Measurements from ENCODE around the gene ALPL.
A peak's percentile ranks its signal among the peaks of the same experiment; 100 is the strongest.

ALPL gene

GRCh38 chr1:21532496-21532895 is 23.3 kb downstream of the ALPL start:
- no peak for DNase-seq

GRCh38 chr1:21532992-21533534 is 23.8 kb downstream of the ALPL start:
- no peak for DNase-seq

- DNase-seq, result no peak
These were observed 24.9 kb downstream of the ALPL start for GRCh38 chr1:21534146-21534545.

GRCh38 chr1:21534674-21535378 is 25.6 kb downstream of the ALPL start:
- peak; percentile 64 for DNase-seq

GRCh38 chr1:21536218-21536617 is 27.0 kb downstream of the ALPL start:
- DNase-seq, result no peak

DNA sequence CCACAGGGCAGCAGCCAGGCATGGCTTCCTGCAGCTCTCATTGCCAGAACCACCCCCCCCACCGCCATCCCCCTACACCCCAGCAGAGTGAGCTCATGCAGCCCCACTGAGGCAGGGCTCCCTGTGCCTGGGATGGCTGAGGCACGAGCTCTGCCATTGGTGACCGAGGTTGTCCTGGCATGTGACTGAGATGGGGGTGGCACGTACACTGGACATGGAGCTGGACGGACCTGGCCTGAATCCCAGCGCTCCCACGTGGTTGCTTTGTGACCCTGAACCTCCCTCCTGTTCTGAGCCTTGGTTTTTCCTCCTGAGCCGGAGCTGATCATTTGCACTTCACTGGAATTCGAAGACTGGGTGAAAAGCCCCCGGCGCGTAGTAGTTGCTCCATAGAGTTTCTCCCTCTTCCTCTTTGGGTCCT is 28.3 kb downstream of the ALPL start:
- DNase-seq, result peak; percentile 25

- DNase-seq, result no peak
These were observed 28.9 kb downstream of the ALPL start for GRCh38 chr1:21537932-21538630.

DNA sequence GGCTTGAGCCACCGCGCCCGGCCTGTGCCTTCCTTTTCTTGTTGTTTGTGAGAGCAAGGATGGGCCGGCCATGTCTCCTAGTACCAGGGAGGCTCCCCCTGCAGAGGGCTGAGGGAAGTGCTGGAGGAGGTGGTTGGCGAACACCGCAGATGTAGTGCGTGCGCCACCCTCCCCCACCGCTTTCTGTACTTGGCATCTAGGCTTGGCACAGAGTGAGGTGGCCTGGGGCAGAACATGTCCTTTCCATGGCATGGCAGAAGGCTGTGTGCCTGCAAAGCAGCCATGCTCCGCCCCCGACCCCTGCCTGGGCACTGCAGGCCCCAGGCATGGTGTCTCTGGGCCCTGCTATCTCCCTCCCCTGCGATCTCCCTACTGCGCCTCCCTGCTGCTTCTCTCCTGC is 30.7 kb downstream of the ALPL start:
- DNase-seq, result no peak

GRCh38 chr1:21541329-21541728 is 32.1 kb downstream of the ALPL start:
- no peak for DNase-seq

- no peak for DNase-seq
These were observed 32.6 kb downstream of the ALPL start for GRCh38 chr1:21541835-21542234.

DNA sequence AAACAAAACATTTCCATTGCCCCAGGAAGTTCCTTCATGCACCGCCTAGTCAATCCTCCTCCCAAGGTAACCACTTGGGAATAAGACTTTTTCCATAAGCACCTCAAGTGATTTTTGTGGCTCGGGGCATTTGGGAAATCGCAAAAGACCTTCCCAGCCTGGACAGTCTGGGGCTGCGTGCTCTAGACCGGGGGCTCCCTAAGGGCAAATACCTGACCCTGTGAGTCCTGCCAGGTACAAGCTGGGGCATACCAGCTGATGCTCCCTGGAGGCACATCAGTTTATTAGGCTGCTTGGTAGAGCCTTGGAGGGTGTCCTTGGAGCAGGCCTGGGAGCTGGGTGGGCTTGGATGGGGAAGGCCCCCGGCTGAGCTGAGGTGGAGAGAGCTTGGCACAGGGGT is 34.4 kb downstream of the ALPL start:
- no peak for DNase-seq

DNA sequence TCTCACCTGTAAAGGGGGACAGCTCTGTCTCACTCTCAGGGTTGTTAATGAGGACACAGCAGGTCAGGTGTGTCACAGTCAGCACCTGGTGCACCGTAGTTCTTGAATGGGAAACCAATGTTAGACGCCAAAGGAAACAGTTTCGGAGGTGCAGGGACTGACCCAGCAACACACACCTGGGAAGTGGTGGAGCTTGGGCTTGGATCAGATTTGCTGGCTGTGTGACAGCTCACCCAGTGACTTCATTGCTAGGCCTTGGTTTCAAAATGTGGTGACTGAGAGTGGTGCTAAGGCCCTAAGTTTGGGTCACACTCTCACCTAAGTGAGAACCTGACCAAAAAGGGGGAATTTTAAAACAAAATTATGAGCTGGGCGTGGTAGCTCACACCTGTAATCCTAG is 34.9 kb downstream of the ALPL start:
- DNase-seq, result no peak

GRCh38 chr1:21546122-21546825 is 37.1 kb downstream of the ALPL start:
- DNase-seq, result no peak

- DNase-seq, result no peak
These were observed 38.7 kb downstream of the ALPL start for GRCh38 chr1:21547876-21548275.

GRCh38 chr1:21550097-21550496 is 40.9 kb downstream of the ALPL start:
- no peak for DNase-seq

GRCh38 chr1:21550866-21551475 is 41.7 kb downstream of the ALPL start:
- DNase-seq, result no peak

- DNase-seq, result no peak
These were observed 43.5 kb downstream of the ALPL start for GRCh38 chr1:21552715-21553114.

- no peak for DNase-seq
These were observed 44.1 kb downstream of the ALPL start for GRCh38 chr1:21553116-21553926.

- DNase-seq, result no peak
These were observed 50.8 kb downstream of the ALPL start for GRCh38 chr1:21559788-21560567.

- no peak for DNase-seq
These were observed 51.9 kb downstream of the ALPL start for GRCh38 chr1:21560916-21561638.

DNA sequence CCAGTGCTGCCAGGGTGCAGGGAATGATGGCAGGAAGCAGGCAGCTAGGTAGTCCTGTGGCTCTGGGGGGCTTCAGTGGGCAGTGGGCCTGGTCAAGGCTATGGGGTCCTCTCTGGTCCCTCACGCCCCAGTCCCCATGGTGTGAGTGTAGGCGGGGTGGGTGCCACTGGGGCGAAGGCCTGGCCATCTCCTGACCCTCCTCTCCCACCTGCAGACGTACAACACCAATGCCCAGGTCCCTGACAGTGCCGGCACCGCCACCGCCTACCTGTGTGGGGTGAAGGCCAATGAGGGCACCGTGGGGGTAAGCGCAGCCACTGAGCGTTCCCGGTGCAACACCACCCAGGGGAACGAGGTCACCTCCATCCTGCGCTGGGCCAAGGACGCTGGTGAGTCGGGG is 53.7 kb downstream of the ALPL start:
- no peak for DNase-seq
